Ectodermal cell (in vitro differentiated cells): Measurements from ENCODE around the gene GABRG3.

Source experiments
- H3K27ac ChIP-seq: 2 replicates; pipeline ENCODE4 v1.7.0; 2013; ENCODE audit warnings: mild to moderate bottlenecking, low read depth, low read length; ENCODE audit not compliant: insufficient read depth, poor library complexity, severe bottlenecking
- H3K27me3 ChIP-seq: 2 replicates; pipeline ENCODE4 v1.7.0; 2013; ENCODE audit warnings: mild to moderate bottlenecking, low read length; ENCODE audit not compliant: insufficient read depth, control insufficient read depth, poor library complexity, severe bottlenecking
- H3K36me3 ChIP-seq: one replicate; pipeline ENCODE4 v1.7.0; 2013; ENCODE audit warnings: low read length; ENCODE audit not compliant: control insufficient read depth, insufficient read depth
- H3K4me1 ChIP-seq: one replicate; pipeline ENCODE4 v1.7.0; 2013; ENCODE audit warnings: low read length; ENCODE audit not compliant: control insufficient read depth, insufficient read depth
- H3K4me3 ChIP-seq: 2 replicates; pipeline ENCODE4 v1.7.0; 2013; ENCODE audit warnings: low read depth, low read length, control low read depth; ENCODE audit not compliant: insufficient read depth
- H3K9me3 ChIP-seq: 2 replicates; pipeline ENCODE4 v1.7.0; 2013; ENCODE audit warnings: mild to moderate bottlenecking, low read length, moderate library complexity; ENCODE audit not compliant: control insufficient read depth
- WGBS, 2 experiments: methylation state at CpG; one replicate each; pipeline ENCODE4 v1.1.7; 2013; ENCODE audit warnings: missing lambda C conversion rate in 2 of 2; 5-methylcytosine and 5-hydroxymethylcytosine counted together

The GABRG3 gene

DNA sequence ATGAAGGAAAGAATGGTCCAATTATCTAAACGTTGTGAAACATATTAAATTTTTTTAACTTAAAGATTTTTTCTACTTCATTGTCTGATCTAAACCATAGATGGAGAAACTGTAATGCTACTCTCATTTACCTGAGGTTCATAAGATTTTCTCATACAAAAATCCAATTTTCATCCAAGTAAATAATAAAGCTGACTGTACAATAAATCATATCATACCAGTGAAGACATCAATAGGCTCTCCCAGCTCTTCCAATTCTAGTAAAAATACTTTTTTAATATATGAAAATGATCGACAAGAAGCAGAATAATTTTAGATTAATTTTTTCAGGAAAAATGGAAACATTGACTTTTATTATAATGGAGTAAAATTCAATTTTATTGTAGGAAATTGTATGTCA lies 260.8 kb downstream of the GABRG3 start:
- H3K9me3 ChIP-seq = no peaks in the 10 kb centered on the region
- H3K36me3 ChIP-seq = no peaks in the 10 kb centered on the region
- no peaks in the 10 kb centered on the region for H3K27me3 ChIP-seq
- H3K27ac ChIP-seq = no peak overlapping the region
- H3K4me3 ChIP-seq = no peak overlapping the region
- H3K4me1 ChIP-seq = no peaks in the 10 kb centered on the region
- no CpG with 5 or more reads among the region's 2 CpGs for WGBS, 2 experiments

- Histone ChIP-seq H3K9me3 (no peaks in the 10 kb centered on the region), H3K4me1 (no peaks in the 10 kb centered on the region), H3K27ac (no peak overlapping the region), H3K4me3 (no peak overlapping the region), H3K36me3 (no peaks in the 10 kb centered on the region), H3K27me3 (no peaks in the 10 kb centered on the region)
- 90 to 96% methylated on average over 4 of the region's 4 CpGs for WGBS, 2 experiments
Observed at GRCh38 chr15:27232876-27233275, 261.9 kb downstream of the GABRG3 start.

GRCh38 chr15:27234593-27234992 lies 263.6 kb downstream of the GABRG3 start:
- Histone ChIP-seq H3K27me3 (no peaks in the 10 kb centered on the region), H3K9me3 (no peaks in the 10 kb centered on the region), H3K27ac (no peak overlapping the region), H3K36me3 (no peaks in the 10 kb centered on the region), H3K4me3 (no peak overlapping the region), H3K4me1 (no peaks in the 10 kb centered on the region)
- 95 to 97% methylated on average over 4 of the region's 4 CpGs for WGBS, 2 experiments

- H3K4me1 ChIP-seq = no peaks in the 10 kb centered on the region
- H3K27me3 ChIP-seq = no peaks in the 10 kb centered on the region
- H3K27ac ChIP-seq = no peak overlapping the region
- 91 to 92% methylated on average over 2 to 4 of the region's 4 CpGs for WGBS, 2 experiments
- no peak overlapping the region for H3K4me3 ChIP-seq
- H3K9me3 ChIP-seq = no peaks in the 10 kb centered on the region
- no peaks in the 10 kb centered on the region for H3K36me3 ChIP-seq
Observed at GRCh38 chr15:27235161-27235560, 264.2 kb downstream of the GABRG3 start.

DNA sequence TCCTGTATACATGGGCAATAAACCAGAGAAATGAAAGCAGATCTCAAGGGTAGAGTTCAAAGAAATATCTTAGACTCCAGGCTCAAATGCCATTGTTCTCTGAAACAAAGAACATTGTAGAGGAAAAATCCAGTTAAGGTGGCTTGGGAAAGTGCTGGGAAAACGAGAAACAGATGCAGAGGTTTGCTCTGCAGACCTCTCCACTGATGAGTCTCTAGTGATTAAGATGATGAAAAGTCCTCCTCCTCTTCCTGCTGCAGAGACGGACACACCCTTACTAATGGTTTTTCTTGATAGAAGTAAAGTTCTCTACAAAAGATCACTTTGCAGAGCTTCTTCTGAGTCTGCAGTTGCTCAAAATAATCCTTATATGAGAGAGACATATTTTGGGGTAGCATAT lies 264.7 kb downstream of the GABRG3 start:
- H3K36me3 ChIP-seq = no peaks in the 10 kb centered on the region
- 77 to 87% methylated on average over 1 to 2 of the region's 2 CpGs for WGBS, 2 experiments
- no peaks in the 10 kb centered on the region for H3K4me1 ChIP-seq
- H3K27ac ChIP-seq = no peak overlapping the region
- H3K27me3 ChIP-seq = no peaks in the 10 kb centered on the region
- no peak overlapping the region for H3K4me3 ChIP-seq
- no peaks in the 10 kb centered on the region for H3K9me3 ChIP-seq

DNA sequence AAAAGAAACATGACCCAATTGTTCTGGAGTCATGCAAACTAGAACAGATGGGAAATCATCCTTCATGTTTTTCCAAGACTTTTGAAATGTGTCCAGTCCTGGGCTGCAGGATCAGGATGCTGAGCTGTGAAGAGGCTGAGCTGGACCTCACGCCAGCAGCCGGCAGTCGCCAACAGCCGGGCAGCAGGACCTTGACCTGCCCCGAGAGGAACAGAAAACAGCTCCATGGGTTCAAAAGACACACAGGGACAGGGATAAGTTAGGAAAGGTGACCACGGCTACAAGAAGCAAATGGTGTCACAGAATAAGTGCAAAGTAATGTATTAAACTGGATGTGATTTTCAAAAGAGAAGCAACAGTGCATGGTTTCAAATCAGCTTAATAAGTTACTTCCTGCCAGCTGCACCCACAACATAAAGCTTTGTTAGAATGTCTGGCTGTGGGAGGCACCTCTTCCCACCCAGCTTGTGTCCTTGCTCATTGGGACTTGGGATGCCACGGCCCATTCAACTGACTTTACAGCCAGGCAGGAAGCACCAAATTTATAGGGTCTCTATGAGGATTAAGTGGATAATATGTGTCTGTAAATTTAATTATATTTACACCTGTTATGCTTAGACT lies 266.4 kb downstream of the GABRG3 start:
- H3K27ac ChIP-seq = no peak overlapping the region
- no peak overlapping the region for H3K4me3 ChIP-seq
- WGBS, 2 experiments = 94% methylated on average over 7 of the region's 7 CpGs
- no peaks in the 10 kb centered on the region for H3K27me3 ChIP-seq
- H3K36me3 ChIP-seq = no peaks in the 10 kb centered on the region
- no peaks in the 10 kb centered on the region for H3K4me1 ChIP-seq
- no peaks in the 10 kb centered on the region for H3K9me3 ChIP-seq

GRCh38 chr15:27238209-27238608 lies 267.2 kb downstream of the GABRG3 start:
- Histone ChIP-seq H3K27ac (no peak overlapping the region), H3K36me3 (no peaks in the 10 kb centered on the region), H3K4me3 (no peak overlapping the region), H3K9me3 (no peaks in the 10 kb centered on the region), H3K27me3 (no peaks in the 10 kb centered on the region), H3K4me1 (no peaks in the 10 kb centered on the region)
- WGBS, 2 experiments = 91% methylated on average over 12 of the region's 12 CpGs

DNA sequence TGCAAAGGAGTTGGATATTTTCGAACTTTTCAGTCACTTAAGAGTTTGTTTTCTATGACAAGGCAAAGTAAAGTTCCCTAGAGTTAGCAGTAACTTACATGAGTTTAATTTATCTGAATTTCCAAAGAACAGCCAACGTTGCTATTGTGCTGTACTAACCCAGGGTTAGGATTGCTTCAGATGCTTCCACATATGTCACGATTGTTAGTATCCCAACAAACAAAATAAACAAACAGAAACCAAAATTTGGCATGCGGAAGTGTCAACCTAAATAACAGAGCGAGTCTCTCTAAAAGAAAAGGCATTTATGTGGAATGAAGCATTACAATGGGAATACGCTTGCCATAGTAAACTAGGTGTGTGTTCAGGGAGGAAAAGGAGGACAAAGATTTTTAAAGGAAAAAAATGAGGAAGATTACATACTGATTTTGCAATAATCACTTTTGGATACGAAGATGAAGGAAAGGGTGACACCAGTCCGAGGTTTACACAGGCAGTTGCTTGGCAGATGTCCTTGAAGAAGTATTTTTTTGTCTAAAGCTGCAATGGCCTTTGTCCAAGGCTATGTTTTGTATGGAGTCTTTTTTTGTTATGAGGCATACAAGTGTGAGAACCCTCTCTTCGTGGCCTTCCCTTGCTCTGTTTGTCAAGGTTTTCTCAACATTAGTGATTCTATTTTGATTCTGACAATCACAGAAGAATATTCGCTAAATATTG lies 267.9 kb downstream of the GABRG3 start:
- H3K36me3 ChIP-seq = no peaks in the 10 kb centered on the region
- no peaks in the 10 kb centered on the region for H3K9me3 ChIP-seq
- H3K4me1 ChIP-seq = no peaks in the 10 kb centered on the region
- no peaks in the 10 kb centered on the region for H3K27me3 ChIP-seq
- H3K4me3 ChIP-seq = no peak overlapping the region
- no peak overlapping the region for H3K27ac ChIP-seq
- 92 to 96% methylated on average over 8 to 10 of the region's 10 CpGs for WGBS, 2 experiments

DNA sequence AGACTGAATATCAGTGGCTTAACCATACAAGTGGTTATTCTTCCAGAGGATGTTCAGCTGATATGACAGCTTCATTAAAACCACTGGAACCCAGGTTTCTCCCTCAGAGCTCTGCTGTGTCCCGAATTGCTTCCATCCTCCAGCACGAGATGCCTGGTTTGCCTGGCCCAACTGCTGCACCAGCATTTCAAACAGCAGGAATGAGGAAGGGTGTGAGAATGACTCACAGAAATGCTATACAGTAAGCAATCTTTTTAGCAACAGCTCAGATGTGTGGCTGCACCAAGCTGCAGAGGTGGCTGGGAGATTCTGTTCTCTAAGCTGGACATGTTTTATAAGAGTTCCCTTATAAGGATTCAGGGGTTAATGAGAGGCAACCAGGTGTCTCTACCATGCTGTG lies 271.0 kb downstream of the GABRG3 start:
- Histone ChIP-seq H3K4me3 (no peak overlapping the region), H3K27ac (no peak overlapping the region), H3K4me1 (no peaks in the 10 kb centered on the region), H3K9me3 (no peaks in the 10 kb centered on the region), H3K36me3 (no peaks in the 10 kb centered on the region), H3K27me3 (no peaks in the 10 kb centered on the region)
- 71 to 89% methylated on average over 2 of the region's 2 CpGs for WGBS, 2 experiments

GRCh38 chr15:27244047-27244446 lies 273.1 kb downstream of the GABRG3 start:
- Histone ChIP-seq H3K27ac (no peak overlapping the region), H3K9me3 (no peaks in the 10 kb centered on the region), H3K36me3 (no peaks in the 10 kb centered on the region), H3K4me1 (peaks cover under 1% of the 10 kb centered on the region), H3K4me3 (no peak overlapping the region), H3K27me3 (no peaks in the 10 kb centered on the region)
- WGBS, 2 experiments = 94 to 97% methylated on average over 3 of the region's 3 CpGs
